ENCODE measurements around the gene JMJD1C. TPM values are rescaled to one million over a fixed set of nuclear protein-coding genes. Genes with fewer than 3 reads are reported as not detected.

Gene JMJD1C
- total and polyA plus RNA-seq, 10 of the 15 experiments (the other 5 are each of a cell fraction or from before 2014, with no cell fraction given): 31.2 to 83.3 (median 49.5) TPM

DNA sequence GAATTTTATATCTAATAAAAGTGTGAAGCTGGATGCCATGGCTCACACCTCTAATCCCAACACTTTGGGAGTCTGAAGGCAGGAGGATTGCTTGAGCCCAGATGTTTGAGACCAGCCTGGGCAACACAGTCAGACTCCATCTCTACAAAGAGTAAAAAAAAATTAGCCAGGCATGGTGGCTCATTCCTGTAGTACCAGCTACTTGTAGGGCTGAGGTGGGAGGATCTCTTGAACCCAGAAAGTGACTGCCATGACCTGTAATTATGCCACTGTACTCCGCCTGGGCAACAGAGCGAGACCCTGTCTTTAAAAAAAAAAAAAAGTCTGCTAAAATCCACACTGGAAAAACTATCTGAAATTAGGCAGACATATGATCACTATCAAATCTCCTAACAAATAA is 7.6 kb downstream of the JMJD1C start:
- ATAC-seq (no peak), DNase-seq (ENCODE audit: low read depth, low spot score) (no peak), FAIRE-seq (no peak)
- H2AFZ ChIP-seq (ENCODE audit: control insufficient read depth, low read depth, low read length): no peak overlapping the region
- no peak overlapping the region for H3K27ac ChIP-seq (ENCODE audit: control insufficient read depth, insufficient read depth)
- BruUV-seq (replicated peaks): no TSS peak
- H4K20me1 ChIP-seq (ENCODE audit: control insufficient read depth, insufficient read depth): no peaks in the 10 kb centered on the region
- ChIA-PET POLR2A (no interaction called here), SMC1A (ENCODE audit: uncharacterized antibody, unreplicated experiment) (interaction anchor here (0.7 to 2.1 kb wide), 7 partner anchors 8 to 262 kb away, joined by 3 to 8 read pairs (median 4); partner anchors contain the start of gene JMJD1C), RAD21 (ENCODE audit: unreplicated experiment) (interaction anchor here (0.6 to 1.2 kb wide), 2 partner anchors 61 to 291 kb away, joined by 3 to 4 read pairs; no protein-coding TSS in a partner anchor), CTCF (interaction anchor here (0.8 to 1.8 kb wide), 9 partner anchors 8 to 262 kb away, joined by 3 to 7 read pairs (median 4); partner anchors contain the start of gene JMJD1C)
- TF ChIP-seq, protein P1, sequence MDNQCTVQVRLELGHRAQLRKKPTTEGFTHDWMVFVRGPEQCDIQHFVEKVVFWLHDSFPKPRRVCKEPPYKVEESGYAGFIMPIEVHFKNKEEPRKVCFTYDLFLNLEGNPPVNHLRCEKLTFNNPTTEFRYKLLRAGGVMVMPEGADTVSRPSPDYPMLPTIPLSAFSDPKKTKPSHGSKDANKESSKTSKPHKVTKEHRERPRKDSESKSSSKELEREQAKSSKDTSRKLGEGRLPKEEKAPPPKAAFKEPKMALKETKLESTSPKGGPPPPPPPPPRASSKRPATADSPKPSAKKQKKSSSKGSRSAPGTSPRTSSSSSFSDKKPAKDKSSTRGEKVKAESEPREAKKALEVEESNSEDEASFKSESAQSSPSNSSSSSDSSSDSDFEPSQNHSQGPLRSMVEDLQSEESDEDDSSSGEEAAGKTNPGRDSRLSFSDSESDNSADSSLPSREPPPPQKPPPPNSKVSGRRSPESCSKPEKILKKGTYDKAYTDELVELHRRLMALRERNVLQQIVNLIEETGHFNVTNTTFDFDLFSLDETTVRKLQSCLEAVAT (IDR thresholded peaks at IDR 0.05): no peak
- TF ChIP-seq, protein P2, sequence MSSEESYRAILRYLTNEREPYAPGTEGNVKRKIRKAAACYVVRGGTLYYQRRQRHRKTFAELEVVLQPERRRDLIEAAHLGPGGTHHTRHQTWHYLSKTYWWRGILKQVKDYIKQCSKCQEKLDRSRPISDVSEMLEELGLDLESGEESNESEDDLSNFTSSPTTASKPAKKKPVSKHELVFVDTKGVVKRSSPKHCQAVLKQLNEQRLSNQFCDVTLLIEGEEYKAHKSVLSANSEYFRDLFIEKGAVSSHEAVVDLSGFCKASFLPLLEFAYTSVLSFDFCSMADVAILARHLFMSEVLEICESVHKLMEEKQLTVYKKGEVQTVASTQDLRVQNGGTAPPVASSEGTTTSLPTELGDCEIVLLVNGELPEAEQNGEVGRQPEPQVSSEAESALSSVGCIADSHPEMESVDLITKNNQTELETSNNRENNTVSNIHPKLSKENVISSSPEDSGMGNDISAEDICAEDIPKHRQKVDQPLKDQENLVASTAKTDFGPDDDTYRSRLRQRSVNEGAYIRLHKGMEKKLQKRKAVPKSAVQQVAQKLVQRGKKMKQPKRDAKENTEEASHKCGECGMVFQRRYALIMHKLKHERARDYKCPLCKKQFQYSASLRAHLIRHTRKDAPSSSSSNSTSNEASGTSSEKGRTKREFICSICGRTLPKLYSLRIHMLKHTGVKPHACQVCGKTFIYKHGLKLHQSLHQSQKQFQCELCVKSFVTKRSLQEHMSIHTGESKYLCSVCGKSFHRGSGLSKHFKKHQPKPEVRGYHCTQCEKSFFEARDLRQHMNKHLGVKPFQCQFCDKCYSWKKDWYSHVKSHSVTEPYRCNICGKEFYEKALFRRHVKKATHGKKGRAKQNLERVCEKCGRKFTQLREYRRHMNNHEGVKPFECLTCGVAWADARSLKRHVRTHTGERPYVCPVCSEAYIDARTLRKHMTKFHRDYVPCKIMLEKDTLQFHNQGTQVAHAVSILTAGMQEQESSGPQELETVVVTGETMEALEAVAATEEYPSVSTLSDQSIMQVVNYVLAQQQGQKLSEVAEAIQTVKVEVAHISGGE (CRISPR knock-in tag; IDR thresholded peaks at IDR 0.05): no peak
- TF ChIP-seq EGR1 (IDR thresholded peaks at IDR 0.05; ENCODE audit: borderline replicate concordance in 1 of 2, low read depth in 2 of 2, low read length in 2 of 2) (no peak), SUZ12 (IDR thresholded peaks at IDR 0.05; ENCODE audit: unreplicated experiment) (no peak), HDAC6 (IDR thresholded peaks at IDR 0.05; ENCODE audit: unreplicated experiment) (no peak)
- TF ChIP-seq, protein P3, sequence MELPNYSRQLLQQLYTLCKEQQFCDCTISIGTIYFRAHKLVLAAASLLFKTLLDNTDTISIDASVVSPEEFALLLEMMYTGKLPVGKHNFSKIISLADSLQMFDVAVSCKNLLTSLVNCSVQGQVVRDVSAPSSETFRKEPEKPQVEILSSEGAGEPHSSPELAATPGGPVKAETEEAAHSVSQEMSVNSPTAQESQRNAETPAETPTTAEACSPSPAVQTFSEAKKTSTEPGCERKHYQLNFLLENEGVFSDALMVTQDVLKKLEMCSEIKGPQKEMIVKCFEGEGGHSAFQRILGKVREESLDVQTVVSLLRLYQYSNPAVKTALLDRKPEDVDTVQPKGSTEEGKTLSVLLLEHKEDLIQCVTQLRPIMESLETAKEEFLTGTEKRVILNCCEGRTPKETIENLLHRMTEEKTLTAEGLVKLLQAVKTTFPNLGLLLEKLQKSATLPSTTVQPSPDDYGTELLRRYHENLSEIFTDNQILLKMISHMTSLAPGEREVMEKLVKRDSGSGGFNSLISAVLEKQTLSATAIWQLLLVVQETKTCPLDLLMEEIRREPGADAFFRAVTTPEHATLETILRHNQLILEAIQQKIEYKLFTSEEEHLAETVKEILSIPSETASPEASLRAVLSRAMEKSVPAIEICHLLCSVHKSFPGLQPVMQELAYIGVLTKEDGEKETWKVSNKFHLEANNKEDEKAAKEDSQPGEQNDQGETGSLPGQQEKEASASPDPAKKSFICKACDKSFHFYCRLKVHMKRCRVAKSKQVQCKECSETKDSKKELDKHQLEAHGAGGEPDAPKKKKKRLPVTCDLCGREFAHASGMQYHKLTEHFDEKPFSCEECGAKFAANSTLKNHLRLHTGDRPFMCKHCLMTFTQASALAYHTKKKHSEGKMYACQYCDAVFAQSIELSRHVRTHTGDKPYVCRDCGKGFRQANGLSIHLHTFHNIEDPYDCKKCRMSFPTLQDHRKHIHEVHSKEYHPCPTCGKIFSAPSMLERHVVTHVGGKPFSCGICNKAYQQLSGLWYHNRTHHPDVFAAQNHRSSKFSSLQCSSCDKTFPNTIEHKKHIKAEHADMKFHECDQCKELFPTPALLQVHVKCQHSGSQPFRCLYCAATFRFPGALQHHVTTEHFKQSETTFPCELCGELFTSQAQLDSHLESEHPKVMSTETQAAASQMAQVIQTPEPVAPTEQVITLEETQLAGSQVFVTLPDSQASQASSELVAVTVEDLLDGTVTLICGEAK (IDR thresholded peaks at IDR 0.05; ENCODE audit: borderline replicate concordance): no peak
- no peaks in the 10 kb centered on the region for H3K27me3 ChIP-seq (replicated peaks in 1 of 2; ENCODE audit: control insufficient read depth in 2 of 2, insufficient read depth in 2 of 2, low read length in 1 of 2)
- WGBS (ENCODE audit: insufficient coverage, insufficient replicate concordance, low lambda C conversion rate, missing lambda C conversion rate): 100% methylated on average over 2 of the region's 2 CpGs
- intact Hi-C loops (cut with micrococcal nuclease; ENCODE audit: unreplicated experiment) (no loop called here), in situ Hi-C loops (cut with MboI) (no loop called here)
- H3K9ac ChIP-seq (ENCODE audit: control insufficient read depth, insufficient read depth, low read length): no peak overlapping the region
- H3K36me3 ChIP-seq (ENCODE audit: control insufficient read depth in 2 of 2, insufficient read depth in 2 of 2, low read length in 1 of 2): no peaks in the 10 kb centered on the region; a peak in 1 of 4 replicates
- no peak overlapping the region for H3K4me3 ChIP-seq
- no peaks in the 10 kb centered on the region for H3K4me1 ChIP-seq (ENCODE audit: control insufficient read depth, insufficient read depth, low read length)
- H3K79me2 ChIP-seq (ENCODE audit: control insufficient read depth, insufficient read depth, low read length): peaks cover 23% of the 10 kb centered on the region
- no peak overlapping the region for H3K4me2 ChIP-seq (ENCODE audit: control insufficient read depth, insufficient read depth)
- H3K9me3 ChIP-seq (replicated peaks; ENCODE audit: control insufficient read depth, insufficient read depth, low read length): no peaks in the 10 kb centered on the region; the same call in 2 of the 3 replicates

All from GM12878 (cell line).